ENCODE measurements around the gene BCL3.

DNA sequence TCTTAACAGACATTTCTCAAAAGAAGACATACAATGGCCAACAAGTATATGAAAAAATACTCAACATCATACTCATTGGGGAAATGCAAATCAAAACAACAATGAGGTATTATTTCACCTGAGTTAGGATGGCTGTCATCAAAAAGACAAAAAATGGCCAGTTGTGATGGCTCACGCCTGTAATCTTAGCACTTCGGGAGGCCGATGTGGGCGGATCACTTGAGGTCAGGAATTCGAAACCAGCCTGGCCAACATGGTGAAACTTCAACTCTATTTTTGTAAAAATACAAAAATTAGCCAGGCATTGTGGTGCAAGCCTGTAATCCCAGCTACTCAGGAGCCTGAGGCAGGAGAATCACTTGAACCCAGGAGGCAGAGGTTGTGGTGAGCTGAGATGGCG lies 27.6 kb upstream of the BCL3 start:
- TF ChIP-seq, protein P1, sequence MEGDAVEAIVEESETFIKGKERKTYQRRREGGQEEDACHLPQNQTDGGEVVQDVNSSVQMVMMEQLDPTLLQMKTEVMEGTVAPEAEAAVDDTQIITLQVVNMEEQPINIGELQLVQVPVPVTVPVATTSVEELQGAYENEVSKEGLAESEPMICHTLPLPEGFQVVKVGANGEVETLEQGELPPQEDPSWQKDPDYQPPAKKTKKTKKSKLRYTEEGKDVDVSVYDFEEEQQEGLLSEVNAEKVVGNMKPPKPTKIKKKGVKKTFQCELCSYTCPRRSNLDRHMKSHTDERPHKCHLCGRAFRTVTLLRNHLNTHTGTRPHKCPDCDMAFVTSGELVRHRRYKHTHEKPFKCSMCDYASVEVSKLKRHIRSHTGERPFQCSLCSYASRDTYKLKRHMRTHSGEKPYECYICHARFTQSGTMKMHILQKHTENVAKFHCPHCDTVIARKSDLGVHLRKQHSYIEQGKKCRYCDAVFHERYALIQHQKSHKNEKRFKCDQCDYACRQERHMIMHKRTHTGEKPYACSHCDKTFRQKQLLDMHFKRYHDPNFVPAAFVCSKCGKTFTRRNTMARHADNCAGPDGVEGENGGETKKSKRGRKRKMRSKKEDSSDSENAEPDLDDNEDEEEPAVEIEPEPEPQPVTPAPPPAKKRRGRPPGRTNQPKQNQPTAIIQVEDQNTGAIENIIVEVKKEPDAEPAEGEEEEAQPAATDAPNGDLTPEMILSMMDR (IDR thresholded peaks at IDR 0.05 in 4 of 5, conservative IDR thresholded peaks at IDR 0.05 in 1 of 5): no peak
- TF ChIP-seq POLR2A (IDR thresholded peaks at IDR 0.05): no peak
